Upper lobe of left lung (tissue), 4 donors: ENCODE data around the gene ZFYVE19.

ENCODE experiments used
- EP300 ChIP-seq, 4 donors: sonication (generic); formaldehyde crosslinking; IDR thresholded peaks; one replicate each; pipeline ENCODE4 v1.5.1; 2017; ENCODE audit warnings: antibody characterized with exemption in 4 of 4, control low read depth in 2 of 4
- POLR2AphosphoS5 ChIP-seq, 2 donors: sonication (generic); formaldehyde crosslinking; IDR thresholded peaks; one replicate each; pipeline ENCODE4 v1.5.1; 2017; ENCODE audit warnings: antibody characterized with exemption in 2 of 2
- TF ChIP-seq, protein P1 (sequence below), 6 experiments: fragments of 450-650 bp in 4 of 6; fragments of 200-600 bp in 2 of 6; sonication (generic) in 2 of 6; IDR thresholded peaks; one replicate each; pipeline ENCODE4 v1.5.1; 2016 to 2019; ENCODE audit warnings: antibody characterized with exemption in 6 of 6

DNA sequence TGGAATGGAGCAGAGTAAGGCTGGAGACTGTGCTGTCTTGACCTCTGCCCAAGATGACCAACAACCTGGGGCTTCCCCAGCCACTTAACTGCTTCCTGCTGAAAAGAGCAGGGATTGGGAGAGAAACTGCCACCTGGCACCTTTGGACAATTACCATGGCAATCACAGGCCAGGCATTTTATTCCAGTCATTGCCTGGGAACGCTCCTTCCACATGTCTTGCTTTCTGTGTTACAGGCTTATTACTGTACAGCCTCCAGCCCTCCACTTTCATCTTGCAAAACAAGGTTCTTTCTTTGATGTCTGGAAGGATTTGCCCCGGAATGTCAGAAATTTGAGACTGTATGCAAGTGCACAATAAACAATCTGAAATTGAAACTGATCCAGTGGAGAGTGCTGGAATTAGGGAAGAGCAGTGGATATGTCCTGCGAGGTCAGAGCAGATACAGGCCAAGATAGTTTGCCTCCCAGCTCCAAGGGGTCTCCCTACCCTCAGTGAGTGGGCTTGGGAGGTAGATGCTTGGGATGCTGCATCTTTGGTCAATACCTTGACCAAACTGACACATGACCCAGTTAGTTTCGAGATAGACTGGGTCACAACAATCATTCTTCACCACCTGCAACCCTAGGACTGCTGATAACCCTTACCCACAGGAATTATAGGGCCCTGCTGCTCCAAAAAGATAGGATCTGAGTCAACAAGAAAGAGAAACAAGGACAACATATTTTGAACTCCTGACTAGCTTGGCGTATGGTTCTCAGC, 19.0 kb downstream of the ZFYVE19 start:
- TF ChIP-seq EP300 (IDR thresholded peaks at IDR 0.05) = no peak
- no peak for TF ChIP-seq POLR2AphosphoS5 (IDR thresholded peaks at IDR 0.05)
- TF ChIP-seq, protein P1, sequence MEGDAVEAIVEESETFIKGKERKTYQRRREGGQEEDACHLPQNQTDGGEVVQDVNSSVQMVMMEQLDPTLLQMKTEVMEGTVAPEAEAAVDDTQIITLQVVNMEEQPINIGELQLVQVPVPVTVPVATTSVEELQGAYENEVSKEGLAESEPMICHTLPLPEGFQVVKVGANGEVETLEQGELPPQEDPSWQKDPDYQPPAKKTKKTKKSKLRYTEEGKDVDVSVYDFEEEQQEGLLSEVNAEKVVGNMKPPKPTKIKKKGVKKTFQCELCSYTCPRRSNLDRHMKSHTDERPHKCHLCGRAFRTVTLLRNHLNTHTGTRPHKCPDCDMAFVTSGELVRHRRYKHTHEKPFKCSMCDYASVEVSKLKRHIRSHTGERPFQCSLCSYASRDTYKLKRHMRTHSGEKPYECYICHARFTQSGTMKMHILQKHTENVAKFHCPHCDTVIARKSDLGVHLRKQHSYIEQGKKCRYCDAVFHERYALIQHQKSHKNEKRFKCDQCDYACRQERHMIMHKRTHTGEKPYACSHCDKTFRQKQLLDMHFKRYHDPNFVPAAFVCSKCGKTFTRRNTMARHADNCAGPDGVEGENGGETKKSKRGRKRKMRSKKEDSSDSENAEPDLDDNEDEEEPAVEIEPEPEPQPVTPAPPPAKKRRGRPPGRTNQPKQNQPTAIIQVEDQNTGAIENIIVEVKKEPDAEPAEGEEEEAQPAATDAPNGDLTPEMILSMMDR (IDR thresholded peaks at IDR 0.05) = no peak
